Fibroblast of pulmonary artery (primary cell): ENCODE results near the gene TNFSF8.

Experiments used
- DNase-seq: peaks from one replicate; pipeline ENCODE4 v3.0.0-alpha.2; 2010; ENCODE audit warnings: low read depth
- H3K4me3 ChIP-seq: replicated peaks from 2 replicates; pipeline ENCODE4 v1.5.1; 2011; ENCODE audit warnings: low read depth, mild to moderate bottlenecking, control low read depth, low read length, moderate library complexity
- TF ChIP-seq, protein P1 (sequence below): IDR thresholded peaks from 2 replicates; pipeline ENCODE4 v1.5.1; 2011; ENCODE audit warnings: mild to moderate bottlenecking, control low read depth, low read length, inconsistent platforms; ENCODE audit errors: missing control alignments

Gene TNFSF8

DNA sequence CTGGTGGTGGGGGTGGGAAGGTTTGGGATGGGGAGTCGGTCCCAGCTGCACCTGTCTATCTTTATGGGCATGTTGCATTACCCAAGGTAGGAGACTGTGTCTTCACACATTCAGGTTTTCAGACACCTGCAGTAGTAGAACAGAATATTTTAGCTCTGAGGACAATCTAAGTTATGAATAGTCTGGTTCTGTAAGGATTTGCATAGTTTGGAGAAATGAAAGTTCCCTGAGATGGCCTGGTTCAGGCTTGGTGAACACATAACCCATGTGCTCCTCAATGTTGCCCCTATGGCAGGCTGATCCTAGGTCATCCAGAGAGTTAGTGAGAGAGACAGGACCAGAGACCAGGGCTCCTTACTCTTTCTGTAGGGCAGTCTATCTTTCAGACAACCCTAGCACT, 20.7 kb downstream of the TNFSF8 start:
- TF ChIP-seq, protein P1, sequence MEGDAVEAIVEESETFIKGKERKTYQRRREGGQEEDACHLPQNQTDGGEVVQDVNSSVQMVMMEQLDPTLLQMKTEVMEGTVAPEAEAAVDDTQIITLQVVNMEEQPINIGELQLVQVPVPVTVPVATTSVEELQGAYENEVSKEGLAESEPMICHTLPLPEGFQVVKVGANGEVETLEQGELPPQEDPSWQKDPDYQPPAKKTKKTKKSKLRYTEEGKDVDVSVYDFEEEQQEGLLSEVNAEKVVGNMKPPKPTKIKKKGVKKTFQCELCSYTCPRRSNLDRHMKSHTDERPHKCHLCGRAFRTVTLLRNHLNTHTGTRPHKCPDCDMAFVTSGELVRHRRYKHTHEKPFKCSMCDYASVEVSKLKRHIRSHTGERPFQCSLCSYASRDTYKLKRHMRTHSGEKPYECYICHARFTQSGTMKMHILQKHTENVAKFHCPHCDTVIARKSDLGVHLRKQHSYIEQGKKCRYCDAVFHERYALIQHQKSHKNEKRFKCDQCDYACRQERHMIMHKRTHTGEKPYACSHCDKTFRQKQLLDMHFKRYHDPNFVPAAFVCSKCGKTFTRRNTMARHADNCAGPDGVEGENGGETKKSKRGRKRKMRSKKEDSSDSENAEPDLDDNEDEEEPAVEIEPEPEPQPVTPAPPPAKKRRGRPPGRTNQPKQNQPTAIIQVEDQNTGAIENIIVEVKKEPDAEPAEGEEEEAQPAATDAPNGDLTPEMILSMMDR = no peak
- no peak for DNase-seq

DNA sequence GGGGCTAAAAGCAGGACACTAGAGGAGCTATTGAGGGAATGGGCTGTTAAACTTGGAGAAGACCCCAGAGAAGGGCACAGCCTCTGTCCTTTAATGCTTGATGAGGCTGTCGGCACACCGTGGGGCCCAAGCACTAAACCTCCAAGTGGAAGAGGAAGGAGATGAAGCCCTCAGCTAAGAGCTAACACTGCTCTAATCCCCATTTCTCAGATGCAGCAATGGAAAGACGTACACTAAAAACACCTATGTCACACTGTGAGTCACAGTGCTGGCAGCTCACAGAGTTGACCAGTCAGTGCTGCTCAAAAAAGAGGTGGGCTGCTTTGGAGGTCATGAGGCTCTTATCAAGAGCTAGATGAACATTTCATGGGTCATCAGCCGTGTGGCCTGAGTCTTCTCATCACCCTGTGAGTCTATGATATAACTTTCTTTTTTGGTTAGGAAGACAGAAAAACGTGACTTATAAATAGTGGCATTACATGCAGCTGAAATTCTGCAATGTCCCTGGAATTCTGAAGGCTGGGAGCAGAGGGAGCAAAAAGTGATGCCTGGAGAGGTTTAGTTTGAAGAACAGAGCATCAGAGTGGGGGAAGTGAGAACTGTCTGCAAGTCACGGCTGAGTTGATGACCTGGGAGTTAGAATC, 21.5 kb downstream of the TNFSF8 start:
- DNase-seq = no peak
- TF ChIP-seq, protein P1 = no peak
- H3K4me3 ChIP-seq = no peak overlapping the region

More for the DNA sequence above, 20.7 kb downstream of the TNFSF8 start:
- H3K4me3 ChIP-seq = no peak overlapping the region

DNA sequence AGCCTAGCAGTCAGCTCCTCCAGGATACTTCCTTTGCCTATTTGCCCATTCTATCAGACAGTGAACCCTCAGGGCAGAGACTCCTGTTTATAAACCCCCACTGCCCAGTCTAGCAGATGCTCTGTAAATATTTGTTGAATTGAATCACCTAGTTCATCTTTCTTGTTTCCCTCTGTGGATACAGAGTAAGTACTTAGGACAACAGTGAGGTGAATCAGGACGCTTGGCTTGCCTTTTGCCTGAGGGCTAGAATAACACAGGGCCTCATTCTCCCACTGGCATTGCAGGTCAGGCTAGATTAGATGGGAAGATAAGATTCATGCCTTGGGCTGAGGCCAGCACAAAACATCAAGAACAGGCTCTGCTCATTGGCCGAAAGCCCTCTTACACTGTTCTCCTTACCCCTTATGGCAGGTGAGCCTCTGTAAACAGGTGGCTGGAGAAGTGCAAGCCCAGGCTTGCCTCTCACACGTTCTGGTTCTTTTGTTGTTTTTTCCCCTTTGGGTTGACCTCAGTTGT, 22.2 kb downstream of the TNFSF8 start:
- no peak overlapping the region for H3K4me3 ChIP-seq
- DNase-seq = no peak
- TF ChIP-seq, protein P1 = no peak

DNA sequence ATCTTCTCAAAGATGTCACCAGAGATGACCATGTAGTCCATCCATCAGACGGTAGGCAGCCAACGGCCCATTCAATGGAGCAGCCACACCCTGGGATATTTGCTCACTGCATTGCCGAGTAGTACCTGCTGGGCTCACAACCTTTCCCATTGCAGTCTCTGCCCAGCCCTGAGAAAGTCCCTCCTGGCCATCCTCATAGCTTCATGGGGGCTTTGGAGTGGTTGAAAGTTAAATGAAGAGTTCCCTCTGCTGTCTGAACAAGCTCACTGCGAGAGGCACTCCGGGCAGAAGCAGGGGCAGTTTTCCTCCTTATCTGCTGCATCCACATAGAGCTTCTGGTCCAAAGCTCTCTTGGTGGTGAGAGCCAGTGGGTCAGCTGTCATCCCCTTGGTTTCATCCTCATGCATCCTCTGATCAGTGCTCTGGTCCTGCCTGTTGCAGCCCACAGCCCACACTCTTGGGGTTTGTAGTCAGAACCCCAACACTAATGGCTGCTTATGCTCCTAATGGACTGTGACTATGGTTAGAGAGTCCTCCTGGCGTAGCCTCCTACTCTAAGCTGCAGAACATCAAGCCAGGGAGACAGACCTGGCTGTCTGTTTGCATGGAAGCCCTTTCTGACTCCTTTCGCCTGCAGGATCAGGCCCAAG, 23.3 kb downstream of the TNFSF8 start:
- H3K4me3 ChIP-seq = no peak overlapping the region
- DNase-seq = peak; percentile 71

DNA sequence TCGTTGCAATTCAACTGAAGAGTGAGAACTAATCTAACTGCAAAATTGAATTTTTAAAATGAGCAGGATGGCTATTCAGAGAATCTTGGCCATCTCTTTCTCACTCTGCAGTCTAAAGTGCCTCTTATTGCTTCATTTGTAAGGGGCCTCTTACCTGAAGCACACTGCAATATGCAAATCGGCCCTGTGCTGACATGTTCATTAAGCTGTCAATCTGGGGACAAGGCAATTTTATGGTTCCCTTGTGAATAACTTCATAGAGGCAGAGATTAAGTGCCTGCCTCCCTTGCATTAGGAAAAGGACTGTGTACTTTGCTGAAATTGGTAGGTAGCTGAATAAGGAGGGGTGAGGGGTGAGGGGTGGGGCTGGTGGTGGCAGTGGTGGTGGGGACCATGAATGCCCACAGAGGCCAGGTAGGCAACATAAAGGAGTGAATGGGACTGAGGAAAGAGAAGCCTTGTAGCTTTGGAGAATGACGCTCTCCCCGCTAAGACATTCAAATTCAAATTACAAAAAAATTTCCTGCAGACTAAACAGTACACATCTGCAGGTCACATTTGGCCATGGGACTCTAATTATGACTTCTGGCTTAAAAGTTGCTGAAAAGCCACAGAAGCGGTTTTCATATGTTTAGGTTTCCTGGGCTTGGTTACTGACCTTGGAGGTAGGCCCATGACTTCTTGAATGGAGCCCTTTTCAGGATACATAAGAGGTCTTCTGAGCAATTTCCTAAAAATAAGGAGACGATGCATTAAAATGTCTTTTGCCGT, 25.0 kb downstream of the TNFSF8 start:
- TF ChIP-seq, protein P1 = no peak
- no peak for DNase-seq

More for the DNA sequence above, 23.3 kb downstream of the TNFSF8 start:
- TF ChIP-seq, protein P1 = peak; percentile 84

DNA sequence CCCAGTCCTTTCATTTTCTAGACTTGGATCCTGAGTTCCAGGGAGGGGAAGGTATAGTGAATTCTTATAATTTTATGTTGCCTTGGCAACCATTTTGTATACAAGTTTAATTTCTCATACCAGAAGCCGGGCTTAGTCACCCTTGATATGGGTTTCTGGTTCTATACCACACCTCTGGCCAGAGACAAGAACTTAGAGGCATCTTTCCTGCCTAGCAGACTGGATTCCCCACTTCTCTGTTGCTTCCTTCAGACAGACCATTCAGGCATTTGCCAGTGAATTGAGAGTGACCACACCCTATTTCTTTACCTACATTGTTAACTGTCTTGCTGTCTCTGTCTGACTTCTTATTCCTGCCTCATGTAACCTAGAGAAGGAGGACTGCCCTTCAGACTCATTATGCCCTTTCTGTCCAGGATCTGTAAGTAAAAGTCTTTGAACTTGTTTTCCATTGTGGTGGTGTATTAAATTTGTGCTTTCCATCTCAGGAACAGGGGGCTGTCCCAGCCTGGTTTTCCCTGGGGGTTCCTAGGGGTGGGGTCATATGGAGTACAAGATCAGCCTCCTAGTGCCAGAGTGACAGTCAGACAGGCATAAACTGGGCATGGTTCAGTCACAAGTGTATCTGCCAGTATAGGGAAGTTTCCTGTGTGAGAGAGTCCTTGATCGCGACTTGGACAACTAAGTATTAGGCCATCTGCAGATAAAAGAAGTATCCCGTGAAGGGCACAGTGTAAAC, 27.4 kb downstream of the TNFSF8 start:
- no peak overlapping the region for H3K4me3 ChIP-seq
- TF ChIP-seq, protein P1 = no peak
- peak; percentile 48 for DNase-seq

More for the DNA sequence above, 25.0 kb downstream of the TNFSF8 start:
- H3K4me3 ChIP-seq = no peak overlapping the region
